Gastroesophageal sphincter (tissue), 3 donors: Measurements from ENCODE around the gene POFUT2.

Source experiments
- CTCF ChIP-seq, 4 experiments: fragments of 200-600 bp in 2 of 4; fragments of 450-650 bp in 2 of 4; sonication (generic) in 1 of 4; IDR thresholded peaks; one replicate each; pipeline ENCODE4 v1.5.1; 2017 to 2019; ENCODE audit warnings: antibody characterized with exemption in 4 of 4, mild to moderate bottlenecking in 2 of 4, moderate library complexity in 2 of 4
- EP300 ChIP-seq: sonication (generic); formaldehyde crosslinking; IDR thresholded peaks from one replicate; pipeline ENCODE4 v1.6.1; 2017; ENCODE audit warnings: antibody characterized with exemption, mild to moderate bottlenecking
- POLR2A ChIP-seq, 2 donors: fragments of 450-650 bp; IDR thresholded peaks; one replicate each; pipeline ENCODE4 v1.6.1; 2017; ENCODE audit warnings: antibody characterized with exemption in 2 of 2, mild to moderate bottlenecking in 2 of 2, moderate library complexity in 1 of 2

- TF ChIP-seq CTCF (IDR thresholded peaks at IDR 0.05) (no peak), POLR2A (IDR thresholded peaks at IDR 0.05) (no peak), EP300 (no peak)
These were observed 30.6 kb downstream of the POFUT2 start for GRCh38 chr21:45256912-45257672.
